H1 (cell line): ENCODE data around the gene ANP32B. TPM values are rescaled to one million over a fixed set of nuclear protein-coding genes. Genes with fewer than 3 reads are reported as not detected.

Experiments used
- CTCF ChIA-PET: fragments of 300-600 bp; sonication (Branson Sonifier 250); formaldehyde crosslinking; loops from one replicate; lab custom pipeline; 2021; ENCODE audit not compliant: partially characterized antibody; lab: Charles Lee
- POLR2A ChIA-PET: fragments of 300-600 bp; sonication (Branson Sonifier 250); formaldehyde crosslinking; loops from one replicate; lab custom pipeline; 2021; ENCODE audit warnings: inconsistent platforms; ENCODE audit not compliant: partially characterized antibody; lab: Charles Lee
- DNase-seq, 2 experiments: peaks; one replicate each; pipeline versions ENCODE4 v3.0.0 to v3.0.0-alpha.2; 2010 to 2022; ENCODE audit warnings: low spot score in 2 of 2, low read depth in 1 of 2, mixed read lengths in 1 of 2
- FAIRE-seq: peaks from 2 replicates; lab custom pipeline; 2011; peaks lifted over from hg19 to GRCh38; lab: Jason Lieb, UNC
- H2AFZ ChIP-seq: 2 replicates; pipeline ENCODE4 v1.8.1; 2012; ENCODE audit warnings: low read length, inconsistent platforms
- H2AK5ac ChIP-seq: 2 replicates; pipeline ENCODE4 v1.6.1; 2013; ENCODE audit warnings: low read depth, low read length
- H2BK120ac ChIP-seq: replicated peaks from 2 replicates; pipeline ENCODE3; 2013; ENCODE audit warnings: low read depth, low read length, inconsistent platforms
- H2BK12ac ChIP-seq: 2 replicates; pipeline ENCODE4 v1.6.1; 2013; ENCODE audit warnings: low read depth, low read length
- H2BK15ac ChIP-seq: 2 replicates; pipeline ENCODE4 v1.6.1; 2013; ENCODE audit warnings: low read length
- H2BK20ac ChIP-seq: 2 replicates; pipeline ENCODE4 v1.6.1; 2013; ENCODE audit warnings: low read length
- H2BK5ac ChIP-seq: 2 replicates; pipeline ENCODE4 v1.6.1; 2013; ENCODE audit warnings: low read depth, low read length
- H3K14ac ChIP-seq: 2 replicates; pipeline ENCODE4 v1.6.1; 2013; ENCODE audit warnings: inconsistent platforms; ENCODE audit not compliant: insufficient read length
- H3K18ac ChIP-seq: 2 replicates; pipeline ENCODE4 v1.6.1; 2013; ENCODE audit warnings: low read length; ENCODE audit errors: extremely low read depth
- H3K23ac ChIP-seq: 2 replicates; pipeline ENCODE4 v1.6.1; 2013; ENCODE audit warnings: inconsistent platforms; ENCODE audit not compliant: insufficient read length
- H3K23me2 ChIP-seq: 2 replicates; pipeline ENCODE4 v1.6.1; 2013; ENCODE audit warnings: low read depth, low read length
- H3K27ac ChIP-seq: 2 replicates; pipeline ENCODE4 v1.6.1; 2011; ENCODE audit warnings: low read depth, low read length, inconsistent platforms
- H3K27me3 ChIP-seq, 4 experiments: replicated peaks in 1 of 4; 1 replicate in 1 of 4; 2 replicates in 3 of 4; pipeline versions ENCODE4 v1.6.1 to v1.8.1; 2011 to 2013; ENCODE audit warnings: low read length in 3 of 4, mild to moderate bottlenecking in 3 of 4, inconsistent platforms in 2 of 4, mixed read lengths in 2 of 4, moderate library complexity in 1 of 4; ENCODE audit not compliant: control insufficient read depth in 3 of 4, insufficient read depth in 3 of 4; ENCODE audit errors: extremely low read depth in 1 of 4
- H3K36me3 ChIP-seq, 4 experiments: 2 replicates each; pipeline versions ENCODE4 v1.6.1 to v1.8.1; 2011 to 2013; ENCODE audit warnings: mild to moderate bottlenecking in 4 of 4, low read length in 3 of 4, moderate library complexity in 2 of 4, control low read depth in 1 of 4, inconsistent platforms in 1 of 4; ENCODE audit not compliant: insufficient read depth in 4 of 4, control insufficient read depth in 2 of 4
- H3K4ac ChIP-seq: replicated peaks from 2 replicates; pipeline ENCODE3; 2013; ENCODE audit warnings: low read length, low read depth, mixed read lengths, inconsistent platforms; ENCODE audit not compliant: insufficient read length
- H3K4me1 ChIP-seq, 4 experiments: replicated peaks in 1 of 4; 1 replicate in 1 of 4; 2 replicates in 3 of 4; pipeline versions ENCODE4 v1.6.1 to v1.8.1; 2011 to 2013; ENCODE audit warnings: low read length in 3 of 4, inconsistent platforms in 2 of 4, mixed read lengths in 1 of 4; ENCODE audit not compliant: insufficient read depth in 4 of 4, control insufficient read depth in 3 of 4
- H3K4me2 ChIP-seq, 2 experiments: 2 replicates each; pipeline versions ENCODE4 v1.6.1 to v1.8.1; 2011 to 2013; ENCODE audit warnings: low read depth in 2 of 2, low read length in 2 of 2, control low read depth in 1 of 2, inconsistent platforms in 1 of 2, mild to moderate bottlenecking in 1 of 2; ENCODE audit not compliant: insufficient read depth in 1 of 2
- H3K4me3 ChIP-seq, 4 experiments: fragments of 200-600, 300-600 bp in 1 of 4; sonication (generic), shearing (Covaris generic), sonication (Bioruptor Twin) in 1 of 4; 2 replicates each; pipeline versions ENCODE4 v1.5.1 to v1.8.1; 2011 to 2016; ENCODE audit warnings: low read length in 4 of 4, low read depth in 3 of 4, control low read depth in 2 of 4, inconsistent platforms in 2 of 4, mild to moderate bottlenecking in 2 of 4, mixed read lengths in 1 of 4, moderate library complexity in 1 of 4; ENCODE audit not compliant: insufficient read depth in 2 of 4; ENCODE audit errors: extremely low read depth in 1 of 4
- H3K56ac ChIP-seq: replicated peaks from 2 replicates; pipeline ENCODE3; 2013; ENCODE audit warnings: low read depth, mild to moderate bottlenecking, mixed read lengths, low read length, inconsistent platforms; ENCODE audit not compliant: insufficient read length
- H3K79me1 ChIP-seq: 2 replicates; pipeline ENCODE4 v1.6.1; 2013; ENCODE audit warnings: low read depth, low read length, control low read depth
- H3K79me2 ChIP-seq, 2 experiments: 2 replicates each; pipeline versions ENCODE4 v1.6.1 to v1.8.1; 2012 to 2013; ENCODE audit warnings: low read length in 2 of 2, mild to moderate bottlenecking in 2 of 2, inconsistent platforms in 1 of 2; ENCODE audit not compliant: insufficient read depth in 2 of 2, control insufficient read depth in 1 of 2
- H3K9ac ChIP-seq, 4 experiments: replicated peaks in 1 of 4; 1 replicate in 1 of 4; 2 replicates in 3 of 4; pipeline versions ENCODE4 v1.6.1 to v1.8.1; 2011 to 2013; ENCODE audit warnings: low read depth in 3 of 4, low read length in 3 of 4, control low read depth in 2 of 4, mild to moderate bottlenecking in 2 of 4, moderate library complexity in 2 of 4, inconsistent platforms in 1 of 4; ENCODE audit errors: extremely low read depth in 1 of 4
- H3K9me3 ChIP-seq, 2 experiments: 2 replicates each; pipeline versions ENCODE4 v1.6.1 to v1.8.1; 2012 to 2013; ENCODE audit warnings: mild to moderate bottlenecking in 2 of 2, moderate library complexity in 2 of 2, control low read depth in 1 of 2, inconsistent platforms in 1 of 2, low read depth in 1 of 2, low read length in 1 of 2, mixed read lengths in 1 of 2; ENCODE audit not compliant: insufficient read depth in 2 of 2
- H4K20me1 ChIP-seq, 2 experiments: replicated peaks in 1 of 2; 2 replicates each; pipeline versions ENCODE3 to v1.8.1; 2011 to 2013; ENCODE audit warnings: inconsistent platforms in 2 of 2, low read length in 2 of 2, mild to moderate bottlenecking in 1 of 2; ENCODE audit not compliant: insufficient read depth in 2 of 2, control insufficient read depth in 1 of 2
- H4K5ac ChIP-seq: 2 replicates; pipeline ENCODE4 v1.6.1; 2013; ENCODE audit warnings: low read length, low read depth, mixed read lengths, inconsistent platforms; ENCODE audit not compliant: insufficient read length
- H4K8ac ChIP-seq: 2 replicates; pipeline ENCODE4 v1.8.0; 2013; ENCODE audit warnings: mild to moderate bottlenecking, moderate library complexity, low read length, inconsistent platforms; ENCODE audit not compliant: insufficient read depth; ENCODE audit errors: extremely low read depth
- H4K91ac ChIP-seq: replicated peaks from 2 replicates; pipeline ENCODE3; 2013; ENCODE audit warnings: low read length, mixed read lengths, inconsistent platforms; ENCODE audit not compliant: insufficient read length
- BCL11A ChIP-seq, 2 experiments: IDR thresholded peaks; one replicate each; pipeline ENCODE4 v1.6.1; 2011; ENCODE audit warnings: low read depth in 2 of 2, low read length in 2 of 2, mild to moderate bottlenecking in 2 of 2
- CREB1 ChIP-seq: IDR thresholded peaks from 2 replicates; pipeline ENCODE4 v1.6.1; 2012; ENCODE audit warnings: inconsistent platforms
- CTBP2 ChIP-seq: IDR thresholded peaks from 2 replicates; pipeline ENCODE4 v1.7.0; 2011; ENCODE audit warnings: borderline replicate concordance, mild to moderate bottlenecking, moderate library complexity, mixed read lengths, low read length; ENCODE audit not compliant: insufficient read depth, insufficient read length
- CTCF ChIP-seq, 3 experiments: IDR thresholded peaks; 1 replicate in 2 of 3; 2 replicates in 1 of 3; pipeline versions ENCODE4 v1.5.1 to v1.6.1; 2011; ENCODE audit warnings: low read length in 3 of 3, mild to moderate bottlenecking in 3 of 3, inconsistent platforms in 2 of 3, low read depth in 1 of 3, moderate library complexity in 1 of 3; ENCODE audit not compliant: insufficient read depth in 1 of 3; ENCODE audit errors: control extremely low read depth in 1 of 3
- EZH2 ChIP-seq: fragments of 200-600 bp; sonication (generic); IDR thresholded peaks from 2 replicates; pipeline ENCODE4 v1.7.1; 2012; ENCODE audit warnings: low read depth, mild to moderate bottlenecking, moderate library complexity, low read length, inconsistent platforms; ENCODE audit not compliant: severe bottlenecking
- NANOG ChIP-seq: IDR thresholded peaks from 2 replicates; pipeline ENCODE4 v1.6.1; 2011; ENCODE audit warnings: low read length, low read depth, mild to moderate bottlenecking, inconsistent platforms; ENCODE audit not compliant: insufficient read depth, poor library complexity, severe bottlenecking
- NRF1 ChIP-seq: IDR thresholded peaks from 2 replicates; pipeline ENCODE4 v1.6.1; 2011; ENCODE audit warnings: mild to moderate bottlenecking, low read depth, low read length, improper control_type of control experiment
- POLR2AphosphoS5 ChIP-seq: IDR thresholded peaks from 2 replicates; pipeline ENCODE4 v1.6.1; 2011; ENCODE audit warnings: low read depth, low read length
- POU5F1 ChIP-seq: IDR thresholded peaks from 2 replicates; pipeline ENCODE4 v1.6.1; 2011; ENCODE audit warnings: low read depth, mild to moderate bottlenecking, low read length, moderate library complexity
- SUZ12 ChIP-seq: fragments of 200-600 bp; sonication (generic); IDR thresholded peaks from 2 replicates; pipeline ENCODE4 v1.6.1; 2012; ENCODE audit warnings: mild to moderate bottlenecking, inconsistent platforms, low read length, moderate library complexity, mixed read lengths
- TAF1 ChIP-seq: IDR thresholded peaks from 2 replicates; pipeline ENCODE4 v1.6.1; 2011; ENCODE audit warnings: mild to moderate bottlenecking, low read depth, low read length
- ZNF274 ChIP-seq: IDR thresholded peaks from 2 replicates; pipeline ENCODE4 v1.7.0; 2012; ENCODE audit warnings: low read length, borderline replicate concordance; ENCODE audit errors: extremely low read depth
- WGBS, 2 experiments: shearing (Covaris generic) in 1 of 2; methylation state at CpG; one replicate each; pipeline versions ENCODE4 v1.1.6 to v1.1.7; 2013 to 2015; ENCODE audit warnings: low lambda C conversion rate in 2 of 2, mixed read lengths in 2 of 2, inconsistent platforms in 1 of 2, low coverage in 1 of 2, missing lambda C conversion rate in 1 of 2; ENCODE audit not compliant: insufficient replicate concordance in 2 of 2, insufficient coverage in 1 of 2, insufficient read length in 1 of 2; ENCODE audit errors: extremely low coverage in 1 of 2, missing lambda C conversion rate in 1 of 2; 5-methylcytosine and 5-hydroxymethylcytosine counted together
- polyA plus RNA-seq, 7 experiments: library from polyadenylated mRNA; depleted of rRNA in 3 of 7; stranded (reverse) in 5 of 7; unstranded in 2 of 7; fragments of >200 nt in 5 of 7; fragments of 200-250 nt in 2 of 7; gene quantifications; 1 replicate in 5 of 7; 2 replicates in 1 of 7; 4 replicates in 1 of 7; pipeline versions ENCODE4 v1.2.1 to v1.2.3, GENCODE V29; 2011 to 2013; ENCODE audit warnings: missing spikeins in 2 of 7, mixed read lengths in 2 of 7
- total RNA-seq: library from RNA; stranded (reverse); fragmentation: NEBNext Ultra II Directional; extraction: Animal tissue kit (Norgen Biotek cat#: 25700); gene quantifications from 2 replicates; pipeline ENCODE4 v1.2.1, GENCODE V29; 2021

Gene ANP32B
- total and polyA plus RNA-seq, 2 of the 8 experiments (the other 6 are each of a cell fraction or from before 2014, with no cell fraction given) = 7.6 to 88.1 TPM

- WGBS, 2 experiments = 90% methylated on average over 1 of the region's 1 CpG; no CpG with 5 or more reads in 1 of the 2 experiments
- no peak overlapping the region for H2BK5ac ChIP-seq
- H3K4ac ChIP-seq = no peak overlapping the region
- no peak for FAIRE-seq
- H3K23ac ChIP-seq = no peak overlapping the region
- H3K79me1 ChIP-seq = no peaks in the 10 kb centered on the region
- DNase-seq = no peak
- no peaks in the 10 kb centered on the region for H3K27me3 ChIP-seq
- TF ChIP-seq SUZ12 = no peak
- TF ChIP-seq CTCF (IDR thresholded peaks at IDR 0.05; ENCODE audit: control extremely low read depth in 1 of 3, insufficient read depth in 1 of 3, low read depth in 1 of 3, low read length in 3 of 3) = no peak
- TF ChIP-seq NRF1 = no peak
- TF ChIP-seq CTBP2 = no peak
- TF ChIP-seq ZNF274 = no peak
- no peak for TF ChIP-seq NANOG
- TF ChIP-seq CREB1 = no peak
- TF ChIP-seq EZH2 = no peak
- no peak for TF ChIP-seq BCL11A (IDR thresholded peaks at IDR 0.05; ENCODE audit: low read depth in 2 of 2, low read length in 2 of 2)
- TF ChIP-seq POLR2AphosphoS5 = no peak
- no peak for TF ChIP-seq TAF1
- no peak for TF ChIP-seq POU5F1
- H4K20me1 ChIP-seq = peaks cover 0 to 3% of the 10 kb centered on the region in 2 experiments
- CTCF ChIA-PET = interaction anchor here (1.0 to 3.6 kb wide), 3 partner anchors 9 to 232 kb away, joined by 4 to 27 read pairs (median 4); no protein-coding TSS in a partner anchor
- H3K9ac ChIP-seq = no peak overlapping the region
- no peak overlapping the region for H2BK15ac ChIP-seq
- H4K91ac ChIP-seq = no peak overlapping the region
- no peaks in the 10 kb centered on the region for H3K23me2 ChIP-seq
- H2AK5ac ChIP-seq = no peak overlapping the region
- no peak overlapping the region for H3K56ac ChIP-seq
- H3K18ac ChIP-seq = no peak overlapping the region
- H3K14ac ChIP-seq = no peak overlapping the region
- H4K8ac ChIP-seq = no peak overlapping the region
- no peak overlapping the region for H2BK20ac ChIP-seq
- H2BK12ac ChIP-seq = no peak overlapping the region
- POLR2A ChIA-PET = no interaction called here
- H3K4me2 ChIP-seq = no peak overlapping the region
- no peaks in the 10 kb centered on the region for H3K79me2 ChIP-seq
- no peaks in the 10 kb centered on the region for H3K9me3 ChIP-seq
- no peak overlapping the region for H2BK120ac ChIP-seq
- H3K27ac ChIP-seq = no peak overlapping the region
- H4K5ac ChIP-seq = no peak overlapping the region
- no peak overlapping the region for H2AFZ ChIP-seq
- no peaks in the 10 kb centered on the region for H3K4me1 ChIP-seq
- H3K4me3 ChIP-seq = no peak overlapping the region
- H3K36me3 ChIP-seq = no peaks in the 10 kb centered on the region
Measured at GRCh38 chr9:98024702-98025101, 41.6 kb downstream of the ANP32B start.
